ENCODE data around the gene HDC.

Gene HDC

DNA sequence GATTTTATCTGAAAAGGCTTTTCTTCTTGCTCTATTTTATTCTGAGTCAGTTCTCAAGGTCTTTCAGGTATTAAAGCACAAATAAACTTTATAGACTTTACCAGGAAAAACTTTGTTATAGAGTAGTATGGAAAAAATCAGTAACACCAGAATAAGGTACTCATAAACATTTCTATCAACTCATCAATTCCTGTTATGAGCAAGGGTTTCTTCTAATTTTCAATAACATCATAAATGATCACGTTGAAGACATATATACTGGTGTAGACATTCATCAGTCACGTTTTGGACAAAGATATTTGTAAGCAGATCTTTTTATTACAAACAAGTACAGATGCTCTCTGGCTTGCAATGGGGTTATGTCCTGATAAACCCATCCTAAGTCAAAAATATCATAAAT, 9.6 kb upstream of the HDC start:
- TF ChIP-seq, protein P1, sequence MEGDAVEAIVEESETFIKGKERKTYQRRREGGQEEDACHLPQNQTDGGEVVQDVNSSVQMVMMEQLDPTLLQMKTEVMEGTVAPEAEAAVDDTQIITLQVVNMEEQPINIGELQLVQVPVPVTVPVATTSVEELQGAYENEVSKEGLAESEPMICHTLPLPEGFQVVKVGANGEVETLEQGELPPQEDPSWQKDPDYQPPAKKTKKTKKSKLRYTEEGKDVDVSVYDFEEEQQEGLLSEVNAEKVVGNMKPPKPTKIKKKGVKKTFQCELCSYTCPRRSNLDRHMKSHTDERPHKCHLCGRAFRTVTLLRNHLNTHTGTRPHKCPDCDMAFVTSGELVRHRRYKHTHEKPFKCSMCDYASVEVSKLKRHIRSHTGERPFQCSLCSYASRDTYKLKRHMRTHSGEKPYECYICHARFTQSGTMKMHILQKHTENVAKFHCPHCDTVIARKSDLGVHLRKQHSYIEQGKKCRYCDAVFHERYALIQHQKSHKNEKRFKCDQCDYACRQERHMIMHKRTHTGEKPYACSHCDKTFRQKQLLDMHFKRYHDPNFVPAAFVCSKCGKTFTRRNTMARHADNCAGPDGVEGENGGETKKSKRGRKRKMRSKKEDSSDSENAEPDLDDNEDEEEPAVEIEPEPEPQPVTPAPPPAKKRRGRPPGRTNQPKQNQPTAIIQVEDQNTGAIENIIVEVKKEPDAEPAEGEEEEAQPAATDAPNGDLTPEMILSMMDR (conservative IDR thresholded peaks at IDR 0.05; ENCODE audit: low read depth, low read length) = no peak
- H3K4me3 ChIP-seq (ENCODE audit: low read length) = no peak overlapping the region
- no peak for DNase-seq (ENCODE audit: low read depth)

DNA sequence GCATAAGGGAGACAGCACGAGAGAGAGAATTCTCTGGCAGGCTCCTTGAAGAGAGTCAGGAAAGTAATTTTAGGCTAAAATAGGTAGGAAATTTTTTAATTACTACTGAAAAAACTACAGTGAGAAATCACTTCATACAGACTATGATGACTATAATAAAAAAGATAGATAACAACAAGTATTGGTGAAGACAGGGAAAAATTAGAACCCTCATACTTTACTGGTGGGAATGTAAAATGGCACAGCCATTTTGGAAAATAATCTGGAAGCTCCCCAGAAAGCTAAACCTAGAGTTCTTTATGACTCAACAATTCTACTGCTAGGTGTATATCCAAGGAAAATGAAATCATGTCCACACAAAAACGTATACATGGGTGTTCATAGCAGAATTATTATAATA, 2.1 kb upstream of the HDC start:
- no peak for DNase-seq (ENCODE audit: low read depth)
- TF ChIP-seq, protein P1 (conservative IDR thresholded peaks at IDR 0.05; ENCODE audit: low read depth, low read length) = no peak
- no peak overlapping the region for H3K4me3 ChIP-seq (ENCODE audit: low read length)

DNA sequence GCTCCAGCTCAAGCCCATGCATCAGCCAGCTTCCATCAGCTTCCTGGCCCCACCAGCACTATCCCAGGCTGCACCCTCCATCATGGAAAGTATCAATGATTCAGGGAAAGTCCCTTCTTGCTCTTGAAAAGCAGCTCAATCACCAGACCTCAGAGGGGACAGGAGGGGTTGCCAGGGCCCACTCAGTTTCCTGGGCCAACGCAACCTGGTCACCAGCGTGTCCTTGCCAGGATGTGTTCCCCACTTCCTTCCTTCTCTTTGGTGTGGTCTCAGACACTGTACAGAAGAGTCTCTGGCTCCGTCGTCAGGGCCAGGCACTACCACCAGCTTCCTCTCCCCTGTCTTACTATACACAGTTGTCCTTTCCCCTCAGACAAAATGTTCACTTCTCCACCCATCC, 3.0 kb downstream of the HDC start:
- no peak overlapping the region for H3K4me3 ChIP-seq (ENCODE audit: low read length)
- TF ChIP-seq, protein P1 (conservative IDR thresholded peaks at IDR 0.05; ENCODE audit: low read depth, low read length) = no peak
- no peak for DNase-seq (ENCODE audit: low read depth)

DNA sequence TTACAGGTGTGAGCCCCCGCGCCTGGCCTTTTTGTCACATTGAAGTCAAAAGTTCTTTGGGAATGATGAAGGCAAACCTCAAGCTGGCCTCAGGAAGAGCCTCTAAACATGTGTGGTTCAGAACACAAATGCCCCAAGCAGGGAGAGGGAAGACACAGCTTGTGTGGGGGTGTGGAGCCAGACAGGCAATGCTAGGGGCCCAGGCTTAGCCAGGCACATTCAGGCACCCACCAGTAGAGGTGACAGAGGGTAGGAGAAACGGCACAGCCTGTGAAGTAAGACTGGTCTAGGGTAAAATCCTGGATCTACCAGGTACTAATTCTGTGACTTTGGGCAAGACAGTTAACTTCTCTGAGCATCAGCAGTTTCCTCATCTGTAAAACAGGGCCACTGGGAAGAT, 3.5 kb downstream of the HDC start:
- no peak overlapping the region for H3K4me3 ChIP-seq (ENCODE audit: low read length)
- TF ChIP-seq, protein P1 (conservative IDR thresholded peaks at IDR 0.05; ENCODE audit: low read depth, low read length) = no peak
- DNase-seq (ENCODE audit: low read depth) = no peak

DNA sequence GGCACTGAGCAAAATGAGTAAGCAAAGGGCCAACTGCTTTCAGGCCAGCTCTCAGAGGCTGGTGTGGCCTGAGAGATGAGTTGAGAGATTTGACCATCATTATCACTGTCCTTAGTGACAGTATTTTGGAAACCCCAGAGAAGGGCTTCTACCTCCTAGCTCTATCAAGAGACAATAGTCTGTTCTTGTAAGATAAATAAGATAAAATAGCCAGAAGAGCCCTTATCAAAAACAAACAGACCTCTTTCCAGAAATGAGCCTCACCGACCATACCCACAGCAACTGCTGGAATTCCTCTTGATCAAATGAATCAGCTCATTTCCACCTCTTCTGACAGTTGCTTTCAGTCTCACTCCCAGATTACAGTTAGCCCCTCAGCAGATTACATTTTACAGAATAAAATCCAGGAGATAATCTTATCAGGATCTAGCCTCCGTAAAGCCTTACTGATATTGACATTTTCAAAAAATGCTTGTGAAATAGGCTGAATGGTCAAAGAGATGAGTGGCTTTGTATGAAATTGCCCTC, 4.5 kb downstream of the HDC start:
- TF ChIP-seq, protein P1 (conservative IDR thresholded peaks at IDR 0.05; ENCODE audit: low read depth, low read length) = no peak
- no peak for DNase-seq (ENCODE audit: low read depth)
- H3K4me3 ChIP-seq (ENCODE audit: low read length) = no peak overlapping the region

DNA sequence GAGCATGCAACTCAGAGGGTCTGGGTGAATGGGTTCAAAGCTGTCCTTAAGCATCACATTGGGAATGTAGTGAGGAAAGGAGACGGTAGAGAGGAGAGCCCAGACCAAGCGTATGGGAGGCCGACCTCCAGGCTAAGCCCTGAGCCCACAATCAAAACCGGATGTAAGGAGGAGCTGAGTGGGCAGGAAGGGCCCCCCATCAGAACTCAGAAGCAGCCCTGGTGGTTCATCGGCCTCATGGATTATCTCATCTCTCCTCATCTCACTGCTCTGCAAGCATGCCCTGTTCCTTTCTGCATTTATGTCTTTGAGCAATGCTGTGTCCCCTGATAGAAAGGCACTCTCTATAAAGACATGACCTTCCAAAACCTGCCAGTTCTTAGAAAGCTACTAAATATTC, 6.2 kb downstream of the HDC start:
- TF ChIP-seq, protein P1 (conservative IDR thresholded peaks at IDR 0.05; ENCODE audit: low read depth, low read length) = no peak
- H3K4me3 ChIP-seq (ENCODE audit: low read length) = no peak overlapping the region
- DNase-seq (ENCODE audit: low read depth) = no peak

DNA sequence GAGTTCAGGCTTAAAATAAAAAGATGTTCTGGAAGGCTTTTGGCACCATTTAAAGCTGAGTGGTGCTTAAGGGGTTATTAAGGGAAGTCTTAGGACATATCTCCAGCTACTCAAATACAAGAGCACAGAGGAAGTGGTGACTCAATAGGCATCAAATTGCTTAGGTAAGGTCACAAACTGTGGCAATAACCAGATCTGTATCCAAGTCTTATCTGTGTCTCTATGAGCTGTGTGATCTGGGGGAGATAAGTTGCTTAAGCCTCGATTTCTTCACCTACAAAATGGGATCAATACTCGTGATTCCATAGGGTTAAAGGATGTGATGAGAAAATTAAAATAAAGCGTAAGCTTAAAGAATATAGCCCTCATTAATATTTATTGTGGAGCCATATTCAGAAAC, 7.6 kb downstream of the HDC start:
- no peak for DNase-seq (ENCODE audit: low read depth)
- no peak overlapping the region for H3K4me3 ChIP-seq (ENCODE audit: low read length)
- TF ChIP-seq, protein P1 (conservative IDR thresholded peaks at IDR 0.05; ENCODE audit: low read depth, low read length) = no peak
